Prostate gland (tissue), 2 donors: Measurements from ENCODE around the gene SEMA6A. TPM values are rescaled to one million over a fixed set of nuclear protein-coding genes. Genes with fewer than 3 reads are reported as not detected.

Source experiments
- DNase-seq: peaks from one replicate; pipeline ENCODE4 v3.0.0-alpha.2; 2019; ENCODE audit warnings: low spot score
- H3K27ac ChIP-seq, 2 donors: fragments of 200-600 bp; sonication (generic); 2 replicates each; pipeline ENCODE4 v1.5.1; 2017 to 2019
- H3K27me3 ChIP-seq: fragments of 200-600 bp; sonication (generic); replicated peaks from 2 replicates; pipeline ENCODE4 v1.5.1; 2019; ENCODE audit not compliant: insufficient read depth
- H3K36me3 ChIP-seq, 2 donors: fragments of 200-600 bp; sonication (generic); 1 replicate in 1 of 2; 2 replicates in 1 of 2; pipeline versions ENCODE4 v1.5.1 to v1.8.1; 2017 to 2019
- H3K4me1 ChIP-seq: fragments of 200-600 bp; sonication (generic); replicated peaks from 2 replicates; pipeline ENCODE4 v1.5.1; 2019
- H3K4me3 ChIP-seq, 2 donors: fragments of 200-600 bp; sonication (generic); 2 replicates each; pipeline ENCODE4 v1.5.1; 2017 to 2019
- H3K9me3 ChIP-seq: fragments of 200-600 bp; sonication (generic); 2 replicates; pipeline ENCODE4 v1.5.1; 2017
- CTCF ChIP-seq, 4 experiments: fragments of 200-600 bp in 2 of 4; fragments of 450-650 bp in 2 of 4; sonication (generic) in 2 of 4; IDR thresholded peaks; 1 replicate in 3 of 4; 2 replicates in 1 of 4; pipeline ENCODE4 v1.5.1; 2016 to 2019; ENCODE audit warnings: antibody characterized with exemption in 4 of 4, mild to moderate bottlenecking in 2 of 4, moderate library complexity in 2 of 4
- POLR2A ChIP-seq: fragments of 450-650 bp; IDR thresholded peaks from one replicate; pipeline ENCODE4 v1.6.1; 2016; ENCODE audit warnings: antibody characterized with exemption, mild to moderate bottlenecking
- POLR2AphosphoS5 ChIP-seq: sonication (generic); formaldehyde crosslinking; IDR thresholded peaks from one replicate; pipeline ENCODE4 v1.6.1; 2017; ENCODE audit warnings: antibody characterized with exemption
- WGBS: methylation state at CpG from one replicate; pipeline ENCODE4 v1.1.5; 2018; 5-methylcytosine and 5-hydroxymethylcytosine counted together
- intact Hi-C: fragments of 100-400 bp; cut with DNase I; formaldehyde crosslinking; loops from one replicate; pipeline ENCODE4 v1.14.2; 2022
- total RNA-seq, 2 donors: library from RNA; depleted of rRNA; stranded (reverse); fragments of >200 nt; gene quantifications; one replicate each; pipeline ENCODE4 v1.1.0, GENCODE V29; 2016

Gene SEMA6A
- total RNA-seq, 2 donors from 2014 or later, result 12.8 to 57.1 TPM

- WGBS, result 2% methylated on average over 18 of the region's 35 CpGs
- DNase-seq, result peak; percentile 7
- Histone ChIP-seq H3K36me3 (no peaks in the 10 kb centered on the region), H3K27me3 (no peaks in the 10 kb centered on the region), H3K9me3 (no peaks in the 10 kb centered on the region), H3K4me3 (peak overlapping the region; percentile 39 to 51), H3K27ac (peak overlapping the region; percentile 14 to 29), H3K4me1 (no peaks in the 10 kb centered on the region)
- TF ChIP-seq POLR2AphosphoS5 (no peak), POLR2A (no peak), CTCF (IDR thresholded peaks at IDR 0.05) (no peak)
- intact Hi-C loops, result loop anchor here (5.0 to 10.0 kb wide), 3 partner anchors 52 to 438 kb away; no protein-coding TSS in a partner anchor
Measured at GRCh38 chr5:116573279-116573701, 1.3 kb downstream of the SEMA6A start.

- under 1% methylated on average over 48 of the region's 54 CpGs for WGBS
- H3K4me3 ChIP-seq, result peak overlapping the region; percentile 39 to 51
- no peak for TF ChIP-seq POLR2A
- no peak for TF ChIP-seq POLR2AphosphoS5
- TF ChIP-seq CTCF (IDR thresholded peaks at IDR 0.05), result no peak
- H3K27me3 ChIP-seq, result no peaks in the 10 kb centered on the region
- no peaks in the 10 kb centered on the region for H3K36me3 ChIP-seq
- DNase-seq, result peak; percentile 35
- no peaks in the 10 kb centered on the region for H3K9me3 ChIP-seq
- H3K4me1 ChIP-seq, result no peaks in the 10 kb centered on the region
- intact Hi-C loops, result loop anchor here (5.0 to 10.0 kb wide), 3 partner anchors 52 to 438 kb away; no protein-coding TSS in a partner anchor
- peak overlapping the region; percentile 14 to 29 for H3K27ac ChIP-seq
Measured at GRCh38 chr5:116572350-116573278, 2.0 kb downstream of the SEMA6A start.

GRCh38 chr5:116571568-116572349 lies 2.9 kb downstream of the SEMA6A start:
- Histone ChIP-seq H3K9me3 (no peaks in the 10 kb centered on the region), H3K27ac (peak overlapping the region in 1 of 2 donors; percentile 29), H3K36me3 (no peaks in the 10 kb centered on the region), H3K4me1 (no peaks in the 10 kb centered on the region), H3K27me3 (no peaks in the 10 kb centered on the region), H3K4me3 (peak overlapping the region; percentile 39 to 51)
- intact Hi-C loops, result loop anchor here (5.0 to 10.0 kb wide), 3 partner anchors 53 to 437 kb away; no protein-coding TSS in a partner anchor
- DNase-seq, result no peak
- 19% methylated on average over 17 of the region's 17 CpGs for WGBS
- TF ChIP-seq POLR2AphosphoS5, result no peak
- TF ChIP-seq POLR2A, result no peak
- no peak for TF ChIP-seq CTCF (IDR thresholded peaks at IDR 0.05)

- intact Hi-C loops, result loop anchor here (5.0 to 10.0 kb wide), 3 partner anchors 55 to 435 kb away; no protein-coding TSS in a partner anchor
- H3K4me3 ChIP-seq, result no peak overlapping the region
- DNase-seq, result no peak
- WGBS, result 83% methylated on average over 4 of the region's 4 CpGs
- no peaks in the 10 kb centered on the region for H3K9me3 ChIP-seq
- TF ChIP-seq CTCF (IDR thresholded peaks at IDR 0.05) (no peak), POLR2A (no peak), POLR2AphosphoS5 (no peak)
- no peaks in the 10 kb centered on the region for H3K4me1 ChIP-seq
- no peaks in the 10 kb centered on the region for H3K27me3 ChIP-seq
- H3K27ac ChIP-seq, result no peak overlapping the region
- H3K36me3 ChIP-seq, result no peaks in the 10 kb centered on the region
Measured at GRCh38 chr5:116569999-116570398, 4.6 kb downstream of the SEMA6A start.
